ENCODE results near the gene CXCL11.
"Not testable (repeated sequence)": the region's sequence is repeated elsewhere in the genome, so short reads cannot be mapped to it uniquely, and the experiment has no call there.

Gene CXCL11

GRCh38 chr4:75998525-75999147 is 37.2 kb downstream of the CXCL11 start:
- not testable (repeated sequence) for DNase-seq

- no peak for DNase-seq
Measured at GRCh38 chr4:75997946-75998345, 37.9 kb downstream of the CXCL11 start.

- DNase-seq = no peak
Measured at GRCh38 chr4:75997081-75997480, 38.8 kb downstream of the CXCL11 start.

DNA sequence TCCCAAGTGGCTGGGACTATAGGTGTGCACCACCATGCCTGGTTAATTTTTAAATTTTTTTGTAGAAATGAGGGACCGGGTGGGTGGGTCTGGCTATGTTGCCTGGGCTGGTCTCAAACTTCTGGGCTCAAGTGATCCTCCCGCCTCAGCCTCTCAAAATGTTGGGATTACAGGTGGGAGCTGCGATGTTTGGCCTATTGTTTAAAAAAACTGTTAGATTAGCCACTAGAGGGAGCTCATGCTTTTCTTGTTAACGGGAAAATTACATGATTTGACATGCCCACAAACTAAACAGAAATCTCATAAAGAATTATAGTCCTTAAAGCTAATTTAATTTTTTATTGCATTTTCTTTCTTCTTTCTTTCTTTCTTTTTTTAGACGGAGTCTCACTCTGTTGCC is 40.1 kb downstream of the CXCL11 start:
- DNase-seq = no peak

DNA sequence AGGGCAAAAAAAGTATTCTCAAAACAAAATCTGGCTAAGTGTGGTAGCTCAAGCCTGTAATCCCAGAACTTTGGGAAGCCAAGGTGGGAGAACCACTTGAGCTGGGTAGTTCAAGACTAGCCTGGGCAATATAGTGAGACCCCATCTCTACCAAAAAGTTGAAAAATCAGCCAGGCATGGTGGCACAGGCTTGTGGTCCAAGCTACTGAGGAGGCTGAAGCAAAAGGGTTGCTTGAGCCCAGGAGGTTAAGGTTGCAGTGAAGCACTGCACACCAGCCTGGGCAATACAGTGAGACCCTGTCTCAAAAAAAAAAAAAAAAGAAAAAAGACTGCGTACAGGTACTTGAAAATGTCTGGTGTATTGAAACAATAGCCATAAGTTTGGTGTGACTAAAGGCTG is 43.4 kb downstream of the CXCL11 start:
- DNase-seq = no peak

DNA sequence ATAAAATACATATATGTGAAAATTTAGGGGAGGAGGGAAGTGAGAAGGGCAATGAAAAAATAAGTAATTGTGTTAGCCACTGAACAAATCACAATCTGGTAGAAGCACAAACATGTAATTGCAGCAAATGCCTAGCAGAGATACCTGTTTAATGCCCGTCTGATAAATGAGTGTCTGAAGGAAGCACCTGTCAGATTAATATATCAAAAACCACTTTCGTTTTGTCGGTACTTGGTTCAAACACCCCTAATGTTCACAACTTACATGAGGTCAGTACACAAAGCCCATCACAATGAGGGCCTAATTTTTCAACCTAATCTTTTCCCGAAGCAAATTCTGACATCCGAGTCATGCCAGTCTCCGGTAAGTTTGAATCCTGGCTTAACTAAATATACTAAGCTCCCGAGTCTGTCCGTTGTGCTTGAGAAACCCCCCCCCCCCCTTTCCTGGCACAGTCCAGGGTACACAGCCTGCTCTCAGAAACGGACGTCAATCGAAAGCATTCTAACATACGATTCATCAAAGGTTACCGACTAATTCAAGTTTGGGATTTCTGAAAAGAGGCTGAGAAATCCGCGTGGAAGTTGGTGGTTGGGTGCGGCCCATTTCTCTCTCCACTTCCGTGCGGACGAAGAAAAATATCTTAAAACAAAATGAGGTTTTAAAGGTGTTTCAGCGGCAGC is 45.9 kb downstream of the CXCL11 start:
- peak; percentile 0 for DNase-seq

DNA sequence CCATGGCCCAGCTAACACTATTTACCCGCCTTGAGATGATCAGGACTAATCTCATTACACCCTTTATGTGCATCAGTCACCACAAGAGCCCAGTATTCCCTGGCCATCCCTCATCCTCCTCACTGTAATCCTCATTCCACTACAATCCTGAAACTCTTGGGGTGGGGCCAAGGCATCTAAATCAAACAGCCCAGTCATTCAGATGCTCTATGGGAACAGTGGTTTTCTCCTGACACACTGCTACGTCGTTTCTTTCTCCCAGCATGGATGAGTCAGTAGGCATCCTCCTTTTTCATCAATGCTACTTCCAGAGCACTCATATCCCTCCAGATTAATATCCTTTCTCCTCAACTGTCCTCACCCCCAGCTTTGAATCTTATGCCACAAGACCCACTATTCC is 50.8 kb downstream of the CXCL11 start:
- no peak for DNase-seq

Measured in stimulated activated CD4-positive, alpha-beta T cell treated with anti-CD3 and anti-CD28 coated beads, Interleukin-12 subunit alpha, Interleukin-12 subunit beta, amount 100 ng/mL, for 4 hours (primary cell).